Stimulated activated CD4-positive, alpha-beta T cell treated with anti-CD3 and anti-CD28 coated beads, Interleukin-1b, Interleukin-23, amount 100 ng/mL, for 4 hours (primary cell): Measurements from ENCODE around the gene ANTXR1.

ENCODE experiments used
- DNase-seq, 2 donors: peaks; one replicate each; pipeline ENCODE4 v3.0.0-alpha.2; 2020; ENCODE audit warnings: low read depth in 2 of 2

Gene ANTXR1

GRCh38 chr2:69096326-69097095, 83.5 kb downstream of the ANTXR1 start:
- no peak for DNase-seq

GRCh38 chr2:69097148-69097610, 84.2 kb downstream of the ANTXR1 start:
- DNase-seq = no peak

GRCh38 chr2:69097891-69098655, 85.1 kb downstream of the ANTXR1 start:
- DNase-seq = no peak

GRCh38 chr2:69099541-69099940, 86.6 kb downstream of the ANTXR1 start:
- no peak for DNase-seq

GRCh38 chr2:69100220-69100723, 87.3 kb downstream of the ANTXR1 start:
- no peak for DNase-seq

GRCh38 chr2:69102041-69102593, 89.1 kb downstream of the ANTXR1 start:
- DNase-seq = no peak

GRCh38 chr2:69103419-69103818, 90.4 kb downstream of the ANTXR1 start:
- DNase-seq = no peak

- no peak for DNase-seq
Measured at GRCh38 chr2:69104261-69104660, 91.3 kb downstream of the ANTXR1 start.

GRCh38 chr2:69109255-69109654, 96.3 kb downstream of the ANTXR1 start:
- DNase-seq = no peak

- DNase-seq = no peak
Measured at GRCh38 chr2:69111076-69111475, 98.1 kb downstream of the ANTXR1 start.

- no peak for DNase-seq
Measured at GRCh38 chr2:69113627-69114026, 100.6 kb downstream of the ANTXR1 start.

GRCh38 chr2:69114534-69114933, 101.6 kb downstream of the ANTXR1 start:
- DNase-seq = no peak

GRCh38 chr2:69116438-69116837, 103.5 kb downstream of the ANTXR1 start:
- DNase-seq = no peak

GRCh38 chr2:69118609-69119008, 105.6 kb downstream of the ANTXR1 start:
- DNase-seq = no peak

GRCh38 chr2:69119104-69119894, 106.3 kb downstream of the ANTXR1 start:
- no peak for DNase-seq

GRCh38 chr2:69122271-69122670, 109.3 kb downstream of the ANTXR1 start:
- DNase-seq = no peak

GRCh38 chr2:69123182-69123581, 110.2 kb downstream of the ANTXR1 start:
- DNase-seq = no peak

- DNase-seq = no peak
Measured at GRCh38 chr2:69124343-69124742, 111.4 kb downstream of the ANTXR1 start.

- DNase-seq = no peak
Measured at GRCh38 chr2:69125816-69126215, 112.8 kb downstream of the ANTXR1 start.

- no peak for DNase-seq
Measured at GRCh38 chr2:69126341-69126740, 113.4 kb downstream of the ANTXR1 start.

- DNase-seq = no peak
Measured at GRCh38 chr2:69131452-69131851, 118.5 kb downstream of the ANTXR1 start.
